ENCODE results near the gene IGFBP7.

Gene IGFBP7

DNA sequence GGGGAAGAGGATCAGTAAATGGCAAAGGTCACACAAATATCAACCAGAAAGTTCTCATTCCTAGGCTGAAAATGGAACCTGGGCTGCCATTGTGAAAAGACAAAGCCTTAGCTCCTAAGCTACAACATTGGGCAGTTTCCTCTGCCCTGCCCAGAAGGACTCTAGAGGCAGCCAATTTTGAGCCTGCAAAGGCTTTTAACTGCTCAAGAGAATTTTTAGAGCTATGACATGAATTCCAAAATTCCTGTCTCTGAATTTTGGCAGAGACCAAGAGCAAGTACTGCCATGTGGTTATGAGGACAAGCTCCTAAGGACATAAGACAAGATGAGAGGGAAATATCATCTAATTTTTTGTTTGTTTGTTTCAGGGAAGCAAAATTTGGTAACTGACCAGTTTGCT lies 29.6 kb upstream of the IGFBP7 start:
- Histone ChIP-seq H3K4me2 (ENCODE audit: insufficient read depth, low read length, poor library complexity, severe bottlenecking) (no peak overlapping the region), H3K4me1 (ENCODE audit: control insufficient read depth in 2 of 2, insufficient read depth in 1 of 2, low read depth in 1 of 2, low read length in 2 of 2) (no peaks in the 10 kb centered on the region), H3K36me3 (replicated peaks in 1 of 2; ENCODE audit: control insufficient read depth in 2 of 2, insufficient read depth in 2 of 2, low read length in 2 of 2) (no peaks in the 10 kb centered on the region), H3K18ac (ENCODE audit: low read length) (no peak overlapping the region), H3K9ac (ENCODE audit: low read depth, low read length, poor library complexity) (no peak overlapping the region), H2BK15ac (ENCODE audit: low read length) (no peak overlapping the region), H3K79me1 (ENCODE audit: low read depth, low read length) (no peaks in the 10 kb centered on the region), H3K4me3 (ENCODE audit: low read length in 2 of 2) (no peak overlapping the region), H2BK5ac (ENCODE audit: low read length) (no peak overlapping the region), H3K14ac (ENCODE audit: low read length) (no peak overlapping the region), H3K4ac (ENCODE audit: low read length) (no peak overlapping the region), H3K27ac (replicated peaks; ENCODE audit: low read length) (no peak overlapping the region), H2BK120ac (ENCODE audit: low read depth, low read length) (no peak overlapping the region), H3K27me3 (ENCODE audit: control insufficient read depth in 3 of 3, insufficient read depth in 3 of 3, low read depth in 1 of 3, low read length in 3 of 3) (no peaks in the 10 kb centered on the region), H4K91ac (ENCODE audit: low read depth, low read length, poor library complexity) (no peak overlapping the region), H3K23ac (ENCODE audit: low read depth, low read length, poor library complexity) (no peak overlapping the region), H2BK12ac (ENCODE audit: low read length) (no peak overlapping the region), H2AFZ (ENCODE audit: low read length) (no peak overlapping the region), H4K8ac (ENCODE audit: low read depth, low read length) (no peak overlapping the region), H2AK5ac (ENCODE audit: low read depth, low read length) (no peak overlapping the region), H3K9me3 (replicated peaks in 1 of 2; ENCODE audit: control insufficient read depth in 2 of 2, insufficient read depth in 1 of 2, low read depth in 1 of 2, low read length in 2 of 2) (peaks cover 0 to 2% of the 10 kb centered on the region in 2 donors)
- DNase-seq (ENCODE audit: low spot score) = no peak

DNA sequence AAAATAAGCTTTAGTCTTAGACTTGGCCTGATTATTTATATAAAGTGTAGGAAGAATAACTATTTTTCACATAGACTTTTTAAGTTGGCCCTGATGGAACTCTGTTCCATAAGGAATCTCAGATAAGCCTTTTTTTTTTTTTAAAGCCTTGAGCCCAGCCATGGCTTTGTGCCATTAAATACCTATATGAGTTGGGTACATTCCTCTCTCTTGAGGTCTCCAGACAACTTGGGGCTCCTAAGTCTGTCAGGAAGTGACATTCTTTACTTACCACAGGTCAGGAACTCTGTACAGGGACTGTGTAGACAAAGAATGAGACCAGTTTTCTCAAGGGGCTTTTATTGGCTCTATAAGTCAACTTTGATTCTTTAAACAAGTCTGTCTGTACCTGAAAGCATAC lies 27.1 kb upstream of the IGFBP7 start:
- H4K8ac ChIP-seq (ENCODE audit: low read depth, low read length) = no peak overlapping the region
- no peak overlapping the region for H3K4me3 ChIP-seq (ENCODE audit: low read length in 2 of 2)

DNA sequence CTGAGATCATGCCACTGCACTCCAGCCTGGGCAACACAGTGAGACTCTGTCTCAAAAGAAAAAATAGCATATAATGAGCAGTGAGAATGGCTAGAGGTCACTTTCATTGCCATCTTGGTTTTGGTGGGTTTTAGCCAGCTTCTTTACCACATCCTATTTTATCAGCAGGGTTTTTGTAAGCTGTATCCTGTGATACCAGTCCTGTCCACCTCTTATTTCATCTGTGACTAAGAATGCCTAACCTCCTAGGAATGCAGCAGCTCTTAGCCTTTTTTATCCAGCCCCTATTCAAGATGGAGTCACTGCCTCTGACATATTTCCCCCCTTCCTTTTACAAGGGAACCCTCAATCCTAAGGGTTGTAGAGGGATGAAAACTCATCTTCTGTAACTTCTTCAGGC lies 26.1 kb upstream of the IGFBP7 start:
- H2BK12ac ChIP-seq (ENCODE audit: low read length) = no peak overlapping the region
- no peak overlapping the region for H3K14ac ChIP-seq (ENCODE audit: low read length)
- H3K4me3 ChIP-seq (ENCODE audit: low read length in 2 of 2) = no peak overlapping the region
- H2BK5ac ChIP-seq (ENCODE audit: low read length) = no peak overlapping the region
- H3K18ac ChIP-seq (ENCODE audit: low read length) = no peak overlapping the region
- peaks cover 0 to 2% of the 10 kb centered on the region in 2 donors for H3K9me3 ChIP-seq (replicated peaks in 1 of 2; ENCODE audit: control insufficient read depth in 2 of 2, insufficient read depth in 1 of 2, low read depth in 1 of 2, low read length in 2 of 2)
- H3K4me2 ChIP-seq (ENCODE audit: insufficient read depth, low read length, poor library complexity, severe bottlenecking) = no peak overlapping the region
- no peaks in the 10 kb centered on the region for H3K36me3 ChIP-seq (replicated peaks in 1 of 2; ENCODE audit: control insufficient read depth in 2 of 2, insufficient read depth in 2 of 2, low read length in 2 of 2)
- H2BK15ac ChIP-seq (ENCODE audit: low read length) = no peak overlapping the region
- no peak for DNase-seq (ENCODE audit: low spot score)
- peaks cover 0 to 4% of the 10 kb centered on the region in 2 donors for H3K4me1 ChIP-seq (ENCODE audit: control insufficient read depth in 2 of 2, insufficient read depth in 1 of 2, low read depth in 1 of 2, low read length in 2 of 2)
- no peak overlapping the region for H3K27ac ChIP-seq (replicated peaks; ENCODE audit: low read length)
- H3K4ac ChIP-seq (ENCODE audit: low read length) = no peak overlapping the region
- no peaks in the 10 kb centered on the region for H3K27me3 ChIP-seq (ENCODE audit: control insufficient read depth in 3 of 3, insufficient read depth in 3 of 3, low read depth in 1 of 3, low read length in 3 of 3)
- no peak overlapping the region for H2BK120ac ChIP-seq (ENCODE audit: low read depth, low read length)
- no peak overlapping the region for H3K9ac ChIP-seq (ENCODE audit: low read depth, low read length, poor library complexity)
- no peak overlapping the region for H4K91ac ChIP-seq (ENCODE audit: low read depth, low read length, poor library complexity)
- no peaks in the 10 kb centered on the region for H3K79me1 ChIP-seq (ENCODE audit: low read depth, low read length)
- no peak overlapping the region for H4K8ac ChIP-seq (ENCODE audit: low read depth, low read length)
- no peak overlapping the region for H2AK5ac ChIP-seq (ENCODE audit: low read depth, low read length)
- no peak overlapping the region for H2AFZ ChIP-seq (ENCODE audit: low read length)
- no peak overlapping the region for H3K23ac ChIP-seq (ENCODE audit: low read depth, low read length, poor library complexity)

More for the DNA sequence above, 27.1 kb upstream of the IGFBP7 start:
- H3K4me1 ChIP-seq (ENCODE audit: control insufficient read depth in 2 of 2, insufficient read depth in 1 of 2, low read depth in 1 of 2, low read length in 2 of 2) = peaks cover 0 to under 1% of the 10 kb centered on the region in 2 donors
- H3K18ac ChIP-seq (ENCODE audit: low read length) = no peak overlapping the region
- H3K36me3 ChIP-seq (replicated peaks in 1 of 2; ENCODE audit: control insufficient read depth in 2 of 2, insufficient read depth in 2 of 2, low read length in 2 of 2) = no peaks in the 10 kb centered on the region
- no peak overlapping the region for H3K23ac ChIP-seq (ENCODE audit: low read depth, low read length, poor library complexity)
- peaks cover 0 to 2% of the 10 kb centered on the region in 2 donors for H3K9me3 ChIP-seq (replicated peaks in 1 of 2; ENCODE audit: control insufficient read depth in 2 of 2, insufficient read depth in 1 of 2, low read depth in 1 of 2, low read length in 2 of 2)
- H3K27me3 ChIP-seq (ENCODE audit: control insufficient read depth in 3 of 3, insufficient read depth in 3 of 3, low read depth in 1 of 3, low read length in 3 of 3) = no peaks in the 10 kb centered on the region
- H2BK120ac ChIP-seq (ENCODE audit: low read depth, low read length) = no peak overlapping the region
- H2BK5ac ChIP-seq (ENCODE audit: low read length) = no peak overlapping the region
- H3K14ac ChIP-seq (ENCODE audit: low read length) = no peak overlapping the region
- H3K4ac ChIP-seq (ENCODE audit: low read length) = no peak overlapping the region
- H2AK5ac ChIP-seq (ENCODE audit: low read depth, low read length) = no peak overlapping the region
- H3K4me2 ChIP-seq (ENCODE audit: insufficient read depth, low read length, poor library complexity, severe bottlenecking) = no peak overlapping the region
- no peak for DNase-seq (ENCODE audit: low spot score)
- H4K91ac ChIP-seq (ENCODE audit: low read depth, low read length, poor library complexity) = no peak overlapping the region
- no peak overlapping the region for H2AFZ ChIP-seq (ENCODE audit: low read length)
- H3K79me1 ChIP-seq (ENCODE audit: low read depth, low read length) = no peaks in the 10 kb centered on the region
- no peak overlapping the region for H3K9ac ChIP-seq (ENCODE audit: low read depth, low read length, poor library complexity)
- H2BK12ac ChIP-seq (ENCODE audit: low read length) = no peak overlapping the region
- H2BK15ac ChIP-seq (ENCODE audit: low read length) = no peak overlapping the region
- no peak overlapping the region for H3K27ac ChIP-seq (replicated peaks; ENCODE audit: low read length)

DNA sequence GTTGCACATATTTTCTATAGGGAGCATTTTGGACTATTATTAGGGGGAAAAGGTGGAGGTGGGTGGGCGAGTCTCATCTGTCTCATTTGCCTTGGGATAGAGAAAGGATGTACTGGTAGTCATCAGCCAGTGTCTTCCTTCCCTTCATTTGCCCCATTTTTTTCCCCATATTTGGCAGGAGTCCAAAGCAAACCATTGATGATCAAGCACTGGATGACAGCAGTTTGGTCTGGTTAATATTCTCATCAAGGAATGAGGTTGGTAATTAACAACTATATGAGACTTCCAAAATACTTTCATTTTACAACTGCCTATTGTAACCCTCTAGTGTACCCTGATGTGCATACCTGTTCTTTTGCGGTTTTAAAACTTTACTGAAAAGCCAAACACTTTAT lies 22.6 kb upstream of the IGFBP7 start:
- H2AFZ ChIP-seq (ENCODE audit: low read length) = no peak overlapping the region
- H3K18ac ChIP-seq (ENCODE audit: low read length) = no peak overlapping the region
- no peak overlapping the region for H2BK15ac ChIP-seq (ENCODE audit: low read length)
- H4K91ac ChIP-seq (ENCODE audit: low read depth, low read length, poor library complexity) = no peak overlapping the region
- H2BK12ac ChIP-seq (ENCODE audit: low read length) = no peak overlapping the region
- DNase-seq (ENCODE audit: low spot score) = no peak
- no peak overlapping the region for H3K4me3 ChIP-seq (ENCODE audit: low read length in 2 of 2)
- H3K79me1 ChIP-seq (ENCODE audit: low read depth, low read length) = no peaks in the 10 kb centered on the region
- peaks cover 0 to 2% (median 0%) of the 10 kb centered on the region in 3 experiments for H3K27me3 ChIP-seq (ENCODE audit: control insufficient read depth in 3 of 3, insufficient read depth in 3 of 3, low read depth in 1 of 3, low read length in 3 of 3)
- H3K9ac ChIP-seq (ENCODE audit: low read depth, low read length, poor library complexity) = no peak overlapping the region
- H2BK5ac ChIP-seq (ENCODE audit: low read length) = no peak overlapping the region
- no peak overlapping the region for H3K14ac ChIP-seq (ENCODE audit: low read length)
- no peak overlapping the region for H2BK120ac ChIP-seq (ENCODE audit: low read depth, low read length)
- WGBS, 2 donors (ENCODE audit: extremely low coverage in 2 of 2, insufficient read length in 2 of 2, insufficient replicate concordance in 1 of 2) = no CpG with 5 or more reads among the region's 2 CpGs
- H3K23ac ChIP-seq (ENCODE audit: low read depth, low read length, poor library complexity) = no peak overlapping the region
- H4K8ac ChIP-seq (ENCODE audit: low read depth, low read length) = no peak overlapping the region
- H3K4me2 ChIP-seq (ENCODE audit: insufficient read depth, low read length, poor library complexity, severe bottlenecking) = no peak overlapping the region
- no peaks in the 10 kb centered on the region for H3K36me3 ChIP-seq (replicated peaks in 1 of 2; ENCODE audit: control insufficient read depth in 2 of 2, insufficient read depth in 2 of 2, low read length in 2 of 2)
- H3K4me1 ChIP-seq (ENCODE audit: control insufficient read depth in 2 of 2, insufficient read depth in 1 of 2, low read depth in 1 of 2, low read length in 2 of 2) = peaks cover 0 to 4% of the 10 kb centered on the region in 2 donors
- H2AK5ac ChIP-seq (ENCODE audit: low read depth, low read length) = no peak overlapping the region
- H3K4ac ChIP-seq (ENCODE audit: low read length) = no peak overlapping the region
- H3K9me3 ChIP-seq (replicated peaks in 1 of 2; ENCODE audit: control insufficient read depth in 2 of 2, insufficient read depth in 1 of 2, low read depth in 1 of 2, low read length in 2 of 2) = peaks cover 2% of the 10 kb centered on the region in 2 donors
- no peak overlapping the region for H3K27ac ChIP-seq (replicated peaks; ENCODE audit: low read length)
